HG03432 (cell line): Measurements from ENCODE around the gene ANO6.

Experiments used
- ATAC-seq: cut with Tn5 transposase; IDR thresholded peaks from one replicate; pipeline ENCODE4 v1.9.1; 2021; ENCODE audit warnings: mild to moderate bottlenecking, moderate library complexity; ENCODE audit not compliant: unreplicated experiment

Gene ANO6

DNA sequence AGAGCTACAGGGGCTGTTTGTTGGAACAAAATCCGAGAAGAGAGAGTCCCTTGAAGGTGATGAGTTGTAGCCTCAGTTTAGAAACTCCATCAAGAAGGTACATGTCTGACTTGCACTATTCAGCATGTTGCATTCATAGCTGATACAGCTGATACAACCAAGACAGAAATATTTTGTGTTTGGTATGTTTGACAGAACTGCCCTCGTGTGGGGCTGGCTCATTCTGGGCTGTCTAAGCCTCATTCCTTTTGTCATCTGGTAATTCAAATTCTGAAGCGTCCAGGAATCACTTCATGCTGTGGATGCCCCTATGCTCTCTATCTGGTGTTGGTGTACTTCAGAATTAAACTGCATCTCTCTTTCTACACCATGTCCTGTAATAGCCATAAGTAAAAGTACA lies 126.3 kb downstream of the ANO6 start:
- ATAC-seq = no peak

DNA sequence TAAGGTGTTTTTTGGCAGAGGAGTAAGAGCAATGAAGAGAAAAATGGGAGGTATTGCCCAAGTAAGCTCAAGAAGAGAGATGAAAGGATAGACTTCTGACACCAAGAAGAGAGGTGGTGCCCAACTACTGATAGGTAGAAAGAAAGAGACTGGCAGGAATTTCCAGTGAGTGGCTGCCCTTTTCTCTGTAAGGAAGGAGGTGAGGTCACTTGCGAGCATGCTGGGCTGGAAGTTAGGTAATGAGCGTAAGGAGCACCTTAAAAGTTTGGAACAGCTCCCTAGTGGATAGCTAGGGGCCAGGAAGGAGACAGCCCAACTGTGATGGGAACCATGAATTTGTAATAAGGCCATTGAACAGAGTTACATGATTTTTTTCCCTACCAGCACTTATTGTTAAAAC lies 127.0 kb downstream of the ANO6 start:
- ATAC-seq = no peak

DNA sequence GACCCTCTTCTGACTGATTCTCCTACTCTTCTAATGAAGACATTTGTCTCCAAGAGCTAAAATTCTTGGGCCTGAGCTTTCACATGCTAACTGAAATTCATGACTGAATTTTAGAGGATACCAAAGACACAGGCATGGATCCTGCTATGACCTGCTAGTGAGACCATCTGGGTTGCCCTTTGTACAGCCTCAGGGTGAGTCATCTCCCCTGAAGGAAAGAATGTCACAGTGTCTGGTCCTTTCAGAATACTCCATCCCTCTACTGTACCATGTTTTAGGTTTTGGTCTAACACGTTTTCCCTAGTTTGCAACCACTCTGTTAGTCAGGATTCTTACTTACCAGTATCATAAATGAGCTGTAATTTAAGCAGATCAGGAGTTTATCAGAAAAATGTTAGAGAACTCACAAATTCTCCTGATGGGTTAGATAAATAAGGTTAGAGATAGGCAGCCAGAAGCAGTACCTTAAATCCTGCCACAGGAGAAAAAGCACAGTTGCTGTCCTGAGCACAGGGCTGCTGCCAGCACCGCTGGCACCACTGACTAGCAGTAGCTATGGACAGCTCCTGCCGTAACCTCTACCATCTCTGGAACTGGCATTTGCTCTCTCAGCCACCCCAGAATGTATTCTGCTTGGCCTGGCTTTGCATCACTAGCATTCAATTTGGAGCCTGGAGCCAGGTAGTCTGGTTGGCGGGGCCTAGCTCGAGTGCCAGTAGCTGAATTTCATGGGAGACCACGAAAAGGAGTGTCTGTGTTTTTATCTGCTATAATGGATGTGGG lies 127.6 kb downstream of the ANO6 start:
- no peak for ATAC-seq

DNA sequence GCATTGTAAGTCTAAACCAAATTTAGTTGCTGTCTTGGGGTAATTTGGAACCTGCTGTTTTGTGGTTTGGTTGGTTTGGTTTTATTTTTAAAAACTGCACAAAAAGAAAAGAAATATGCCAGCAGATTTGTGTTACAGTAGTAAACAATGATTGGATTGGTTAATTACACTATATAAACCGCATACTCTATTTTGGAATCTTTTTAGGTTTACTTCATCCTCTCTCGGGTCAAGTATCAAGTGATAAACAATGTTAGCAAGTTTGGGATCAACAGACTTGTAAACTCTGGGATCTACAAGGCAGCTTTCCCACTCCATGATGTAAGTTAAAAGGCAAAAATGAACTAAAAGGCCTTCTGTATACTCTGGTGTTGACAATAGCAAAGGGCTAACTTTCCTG lies 132.4 kb downstream of the ANO6 start:
- no peak for ATAC-seq

DNA sequence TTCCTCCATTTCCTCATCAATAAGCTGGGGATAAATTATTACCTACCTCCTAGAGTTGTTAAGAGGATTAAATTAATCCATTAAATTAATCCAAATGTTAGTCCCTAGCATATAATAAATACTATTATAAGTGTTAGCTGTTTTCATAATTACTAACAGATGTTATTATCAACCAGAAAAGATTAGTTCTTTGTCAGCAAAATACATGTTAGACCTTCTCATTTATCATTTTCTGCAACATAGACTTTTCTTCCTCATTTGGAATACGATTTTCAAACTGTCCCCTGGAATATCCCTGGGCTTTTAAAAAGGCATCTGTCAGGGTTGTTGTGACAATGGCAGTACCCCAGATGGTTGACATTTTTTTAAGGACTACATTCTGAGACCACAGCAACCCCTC lies 133.1 kb downstream of the ANO6 start:
- ATAC-seq = no peak

DNA sequence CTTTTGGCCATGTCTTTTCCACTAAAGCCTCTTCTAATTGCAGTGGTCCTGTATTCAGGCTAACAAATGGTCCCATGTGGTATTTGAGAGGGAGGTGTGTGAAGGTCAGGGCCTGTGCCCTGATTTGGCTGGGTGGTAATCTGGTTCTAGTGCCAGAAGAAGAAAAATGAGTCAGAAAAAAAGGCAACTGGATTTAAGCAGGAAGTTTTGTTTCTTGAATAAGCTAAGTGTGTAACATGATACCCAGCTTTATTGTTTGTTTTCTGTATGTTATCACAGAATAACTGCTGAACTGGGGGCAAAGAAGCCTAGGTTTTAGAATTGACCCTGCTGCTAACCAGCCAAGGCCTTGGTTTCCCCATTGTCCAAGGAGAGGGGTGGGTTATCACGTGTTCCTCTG lies 134.0 kb downstream of the ANO6 start:
- ATAC-seq = no peak

DNA sequence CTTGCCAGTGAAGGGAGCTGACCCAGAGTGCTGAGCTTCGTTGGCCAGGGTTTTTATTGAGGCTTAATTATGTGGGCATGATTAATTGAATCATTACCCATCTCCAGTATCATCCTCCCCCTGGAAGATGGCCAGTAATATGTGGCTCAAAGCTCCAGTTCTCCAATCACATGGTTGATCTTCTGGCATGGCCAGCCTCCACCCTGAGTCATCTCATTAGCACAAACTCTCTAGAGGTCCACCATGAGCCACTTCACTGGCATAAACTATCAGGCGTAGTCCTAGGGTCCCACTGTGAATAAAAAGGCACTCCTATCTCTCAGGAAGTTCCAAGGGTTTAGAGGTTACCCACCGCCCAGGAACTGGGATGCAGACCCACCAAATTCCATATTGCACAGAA lies 135.0 kb downstream of the ANO6 start:
- no peak for ATAC-seq

DNA sequence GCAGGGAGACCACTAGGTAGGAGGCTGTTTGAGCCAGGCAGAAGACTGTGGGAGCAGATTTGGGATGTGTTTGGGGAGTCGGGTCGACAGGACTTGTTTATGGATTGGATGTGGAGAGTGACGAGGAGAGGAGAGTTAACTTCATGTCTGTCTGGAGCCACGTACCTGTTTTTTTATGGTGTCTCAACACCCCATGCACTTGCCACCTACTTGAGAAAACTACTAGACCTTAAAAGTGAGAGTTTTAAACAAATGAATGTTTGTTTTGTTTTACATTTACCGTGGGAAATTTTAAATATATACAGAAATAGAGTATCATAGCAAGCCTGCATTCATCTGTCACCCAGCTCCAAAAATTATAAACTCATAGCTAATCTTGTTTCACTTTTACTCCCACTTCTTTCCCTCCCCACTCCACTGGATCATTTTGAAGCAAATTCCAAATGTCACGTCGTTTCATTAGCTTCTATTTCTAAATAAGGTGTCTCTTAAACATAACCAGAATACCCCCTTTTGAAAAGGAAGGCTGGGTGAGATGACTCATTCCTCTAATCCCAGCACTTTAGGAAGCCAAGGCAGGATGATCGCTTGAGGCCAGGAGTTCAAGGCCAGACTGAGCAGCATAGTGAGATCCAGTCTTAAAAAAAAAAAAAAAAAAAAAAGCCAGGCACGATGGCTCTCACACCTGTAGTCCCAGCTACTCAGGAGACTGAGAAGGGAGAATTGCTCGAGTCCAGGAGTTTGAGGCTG lies 136.2 kb downstream of the ANO6 start:
- no peak for ATAC-seq

DNA sequence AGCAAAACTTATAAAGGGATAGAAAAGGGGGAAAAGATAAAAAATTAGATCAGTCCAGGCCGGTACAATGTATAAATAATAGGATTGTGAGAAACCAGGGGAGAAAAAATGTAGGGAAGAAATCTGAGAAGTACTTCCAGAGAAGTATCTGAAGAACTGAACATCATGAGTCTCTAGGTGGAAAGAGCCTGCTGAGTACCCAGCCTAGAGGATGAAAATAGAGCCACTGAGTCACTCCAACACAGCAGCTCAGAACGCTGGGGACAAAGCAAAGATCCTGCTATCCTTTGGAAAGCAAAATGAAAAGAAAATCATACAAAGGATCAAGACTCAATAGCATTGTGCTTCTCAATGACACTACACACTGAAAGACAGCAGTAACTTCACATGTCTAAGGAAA lies 138.0 kb downstream of the ANO6 start:
- no peak for ATAC-seq

DNA sequence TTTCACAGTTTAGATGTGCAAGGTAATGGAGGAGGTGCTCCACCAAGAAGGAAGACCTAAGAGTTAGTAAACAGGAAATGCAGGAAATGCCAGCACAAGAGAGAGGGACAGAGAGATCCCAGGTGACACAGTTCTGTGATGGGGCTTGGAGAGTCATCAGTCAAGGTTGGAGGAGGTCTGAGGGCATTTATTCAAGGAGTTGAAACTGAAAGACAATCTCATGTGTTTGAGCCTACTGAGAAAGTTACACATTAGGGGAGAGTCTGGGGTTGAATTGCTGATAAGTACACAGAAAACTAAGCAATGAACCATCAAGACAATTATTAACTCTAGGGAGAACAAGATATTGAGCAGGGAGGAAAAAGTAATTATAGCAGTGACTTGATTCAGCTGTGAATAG lies 138.5 kb downstream of the ANO6 start:
- ATAC-seq = peak; percentile 97

DNA sequence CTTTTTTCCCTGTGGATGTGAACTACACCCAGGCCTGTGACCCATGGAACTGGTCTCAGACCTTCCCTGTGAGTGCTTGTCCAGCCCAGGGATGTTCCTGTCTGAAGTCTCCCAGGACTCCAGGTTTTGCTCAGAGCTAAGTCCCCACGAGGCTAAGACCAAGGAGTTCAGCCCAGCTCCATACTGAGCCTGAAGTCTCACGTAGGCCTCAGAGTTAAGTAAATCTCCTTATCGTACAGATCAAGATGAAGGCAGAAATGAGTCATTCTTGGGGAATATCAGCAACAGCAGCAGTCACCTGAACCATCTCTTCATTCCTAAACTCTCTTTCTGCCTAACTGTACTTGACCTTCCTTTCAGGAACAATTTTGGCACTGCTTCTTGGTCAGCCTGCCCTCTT lies 139.8 kb downstream of the ANO6 start:
- no peak for ATAC-seq

DNA sequence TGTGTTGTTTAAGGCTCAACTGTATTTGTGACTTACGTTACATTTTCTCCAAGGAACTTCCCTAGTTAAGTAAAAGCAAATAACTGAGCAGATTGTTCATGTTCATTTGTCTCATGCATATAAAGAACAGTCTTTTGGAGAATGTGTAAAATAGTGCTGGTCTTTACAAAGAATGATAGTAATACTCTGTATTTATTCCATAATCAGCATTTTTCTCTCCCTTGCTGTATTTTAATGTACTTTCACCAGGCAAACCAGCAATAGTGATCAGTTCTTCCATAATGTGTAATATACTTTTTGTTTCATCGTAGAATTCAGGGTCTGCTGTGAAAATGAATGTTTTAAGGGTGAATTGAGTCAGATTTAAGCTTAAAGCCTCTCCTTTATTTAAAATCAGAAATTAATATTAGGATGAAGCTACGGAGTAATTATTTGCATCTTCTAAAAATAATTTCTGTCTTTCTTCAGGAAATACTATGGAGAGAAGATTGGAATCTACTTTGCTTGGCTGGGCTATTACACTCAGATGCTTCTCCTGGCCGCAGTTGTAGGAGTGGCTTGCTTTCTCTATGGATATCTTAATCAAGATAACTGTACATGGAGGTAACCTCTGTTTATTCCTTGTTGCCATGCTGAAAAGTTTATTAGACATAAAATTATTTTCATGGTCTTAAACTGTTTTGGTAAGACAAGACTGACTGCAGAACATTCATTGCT lies 141.1 kb downstream of the ANO6 start:
- no peak for ATAC-seq

DNA sequence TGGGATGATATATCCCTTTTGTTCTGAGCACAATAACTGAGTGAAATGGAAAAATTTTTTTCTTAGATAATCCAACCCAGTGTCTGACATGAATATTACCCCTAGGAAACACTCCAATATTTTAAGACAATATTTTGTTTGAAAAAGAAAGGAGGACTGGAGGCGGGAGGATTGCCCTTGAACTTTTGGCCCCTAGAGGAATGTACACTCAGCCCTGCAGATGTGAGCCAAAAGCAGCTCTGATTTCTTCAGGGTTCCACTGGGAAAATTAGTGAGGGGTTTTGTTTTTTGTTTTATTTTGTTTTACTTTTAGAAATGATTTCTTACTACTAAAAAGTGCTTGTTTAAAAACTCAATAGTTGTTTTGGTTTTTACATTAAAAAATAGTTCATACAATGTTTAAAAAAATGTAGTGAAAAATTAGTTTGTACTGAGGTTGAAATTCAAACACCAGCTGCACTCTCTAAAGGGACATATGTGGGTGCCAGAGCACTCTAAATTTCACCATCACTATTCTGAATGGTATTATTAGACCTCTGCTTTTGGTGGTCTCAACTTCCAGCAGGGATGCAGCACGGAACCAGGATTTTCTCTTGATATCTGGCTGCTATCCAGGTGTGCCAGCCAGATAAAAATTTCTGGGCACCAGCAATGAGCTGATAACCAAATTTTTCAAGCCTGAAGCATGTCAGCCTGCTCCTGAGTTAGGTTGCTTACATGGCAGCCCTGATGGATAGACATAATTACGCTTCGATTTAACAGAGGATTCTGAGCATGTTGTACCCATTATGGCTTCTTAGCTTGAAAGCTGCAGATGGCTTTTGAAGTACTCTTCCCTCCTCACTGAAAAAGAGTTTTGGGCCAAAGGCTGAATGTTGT lies 141.9 kb downstream of the ANO6 start:
- no peak for ATAC-seq

DNA sequence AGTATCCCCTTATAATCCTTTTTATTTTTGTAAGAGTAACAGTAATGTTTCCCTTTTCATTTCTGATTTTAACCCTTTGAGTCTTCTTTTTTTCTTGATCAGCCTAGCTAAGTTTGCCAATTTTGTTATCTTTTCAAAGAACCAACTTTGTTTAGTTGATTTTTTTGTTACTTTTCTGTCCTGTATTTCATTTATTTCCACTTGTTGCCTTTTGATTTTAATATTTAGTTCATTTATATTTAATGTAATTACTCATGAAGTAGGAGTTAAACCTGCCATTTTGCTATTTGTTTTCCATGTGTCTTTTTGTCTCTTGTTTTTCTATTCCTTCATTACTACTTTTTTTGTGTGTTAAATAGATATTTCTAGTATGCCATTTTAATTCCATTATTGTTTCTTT lies 146.4 kb downstream of the ANO6 start:
- ATAC-seq = no peak

DNA sequence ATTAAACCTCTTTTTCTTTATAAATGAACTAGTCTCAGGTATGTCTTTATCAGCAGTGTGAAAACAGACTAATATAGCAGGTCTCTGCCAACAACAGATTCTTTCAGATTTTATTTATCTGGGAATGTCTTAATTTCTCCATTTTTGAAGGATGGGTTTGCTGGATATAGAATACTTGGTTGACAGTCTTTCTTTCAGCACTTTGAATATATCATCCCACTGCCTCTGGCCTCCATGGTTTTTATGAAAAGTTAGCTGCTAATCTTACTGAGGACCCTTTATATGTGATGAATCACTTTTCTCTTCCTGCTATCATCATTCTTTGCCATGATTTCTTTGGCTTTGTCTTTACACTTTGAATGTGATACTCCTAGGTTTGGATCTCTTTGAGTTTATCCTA lies 148.0 kb downstream of the ANO6 start:
- ATAC-seq = no peak

DNA sequence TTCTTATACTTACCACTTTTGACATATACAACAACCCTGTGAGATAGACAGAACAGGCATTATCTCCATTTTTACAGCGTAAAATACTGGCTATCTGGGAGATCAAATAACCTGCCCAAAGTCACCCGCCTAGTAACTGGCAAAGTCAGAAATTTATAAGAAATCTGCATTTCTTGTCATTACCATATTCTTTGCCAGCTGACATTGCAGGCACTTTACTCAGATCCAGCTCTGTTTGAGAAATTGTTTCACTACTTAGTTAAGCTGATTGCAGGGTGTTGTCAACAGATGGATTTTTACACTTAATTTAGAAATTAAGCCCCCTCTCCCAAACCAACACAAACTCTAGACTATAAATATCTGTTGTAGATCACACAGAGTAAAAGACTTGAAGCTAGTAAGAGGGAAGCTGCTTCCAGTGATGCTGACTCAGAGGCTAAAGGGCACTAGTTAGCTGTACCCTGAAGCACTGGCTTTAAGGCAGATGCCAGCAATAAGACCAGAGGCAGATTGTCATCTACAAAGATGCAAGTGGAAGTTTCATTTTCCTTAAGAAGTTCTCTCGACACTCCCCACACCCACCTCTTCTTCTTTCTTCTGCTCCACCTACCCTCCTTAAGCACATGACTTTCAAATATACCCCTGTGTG lies 153.1 kb downstream of the ANO6 start:
- ATAC-seq = no peak

DNA sequence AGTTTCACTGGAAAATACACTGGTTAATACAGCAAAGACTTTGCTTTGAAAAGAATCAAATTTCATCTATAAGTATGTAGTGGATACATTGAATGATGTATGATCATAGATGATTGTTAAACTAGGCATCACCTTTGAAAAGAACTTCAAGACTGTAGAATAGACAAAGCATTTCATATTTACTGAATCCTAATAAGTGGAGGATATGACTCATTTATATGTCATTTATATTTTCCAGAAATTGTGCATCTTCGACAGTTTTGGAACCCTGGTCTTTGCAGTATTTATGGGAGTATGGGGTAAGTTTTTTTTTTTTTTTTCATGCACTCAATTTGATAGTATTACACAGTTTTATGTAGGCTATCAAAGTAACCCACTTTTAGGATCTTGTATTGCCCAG lies 161.9 kb downstream of the ANO6 start:
- no peak for ATAC-seq

DNA sequence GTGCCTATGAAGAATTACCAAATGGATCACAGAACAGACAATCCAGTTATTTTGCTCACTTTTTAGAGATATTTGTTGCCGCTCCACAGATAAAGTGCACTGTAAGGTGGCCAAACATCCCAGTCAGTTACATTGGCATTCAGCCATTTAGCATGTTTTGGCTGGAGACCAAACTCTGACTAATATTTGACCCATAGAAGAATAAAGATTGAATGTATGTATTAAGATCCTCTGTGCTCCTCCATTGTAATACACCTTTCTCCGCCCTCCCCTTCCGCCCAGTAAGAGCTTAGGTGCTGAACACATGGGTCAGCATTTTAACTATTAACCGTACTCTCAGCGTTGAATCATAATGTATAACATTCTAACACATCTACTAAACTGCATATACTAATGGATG lies 163.4 kb downstream of the ANO6 start:
- ATAC-seq = no peak

DNA sequence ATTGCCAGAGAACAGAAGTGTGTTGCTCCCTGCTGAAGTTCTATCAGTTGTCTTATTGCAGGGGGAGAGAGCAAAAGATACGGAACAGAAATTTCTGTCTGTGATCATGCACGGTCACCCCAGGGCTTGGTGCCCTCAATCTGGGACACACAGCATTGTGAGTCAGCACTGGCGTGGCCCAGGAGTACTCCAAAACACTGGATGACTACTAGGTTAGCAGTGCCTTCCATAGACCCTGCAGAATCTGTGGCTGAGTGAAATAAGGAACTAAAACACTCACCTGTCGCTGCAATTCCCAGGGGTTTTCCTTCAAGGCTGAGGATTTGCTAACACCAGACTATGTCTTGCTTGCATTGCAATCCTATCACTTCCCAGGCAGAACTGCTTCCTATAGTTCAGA lies 165.5 kb downstream of the ANO6 start:
- ATAC-seq = no peak

DNA sequence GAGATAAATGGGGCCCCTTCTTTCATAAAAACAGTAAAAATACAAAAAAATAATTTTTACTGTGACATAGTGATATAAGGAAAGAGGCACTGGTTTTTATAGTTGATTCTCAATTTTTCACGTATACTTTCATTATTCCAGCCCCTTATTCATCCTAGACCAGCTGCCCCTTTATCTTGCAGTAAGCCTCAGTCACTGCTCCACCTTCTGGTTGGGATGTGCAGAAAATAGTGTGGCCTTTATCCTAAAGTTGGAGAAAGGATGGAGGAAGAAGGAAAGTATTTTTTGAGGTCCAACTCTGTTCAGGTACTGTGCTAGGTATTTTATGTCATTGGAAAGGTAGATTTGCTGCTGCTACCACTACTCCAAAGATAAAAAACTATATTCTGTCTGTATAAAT lies 172.7 kb downstream of the ANO6 start:
- ATAC-seq = no peak

DNA sequence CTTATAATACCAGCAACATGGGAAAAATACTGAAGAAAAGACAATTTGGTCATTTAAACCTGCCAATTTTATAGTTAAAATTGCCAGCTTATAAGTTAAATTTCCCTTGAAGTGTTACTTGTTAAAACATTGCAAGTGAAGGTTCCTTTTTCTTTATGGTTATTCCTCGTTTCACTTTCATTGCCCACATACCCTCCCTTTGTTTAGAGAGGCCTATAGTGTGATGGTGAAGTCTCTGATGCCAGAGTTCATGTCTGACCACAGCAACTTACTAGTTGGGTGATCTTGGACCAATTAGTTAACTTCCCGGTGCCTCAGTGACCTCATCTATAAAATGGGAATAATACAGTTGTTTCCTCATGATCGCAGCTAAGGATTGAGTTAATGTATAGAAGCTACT lies 173.5 kb downstream of the ANO6 start:
- ATAC-seq = no peak
